Left colon (tissue), 2 donors: Measurements from ENCODE around the gene PLG. TPM values are rescaled to one million over a fixed set of nuclear protein-coding genes. Genes with fewer than 3 reads are reported as not detected.
A peak's percentile ranks its signal among the peaks of the same experiment; 100 is the strongest.
"Not testable (repeated sequence)": the region's sequence is repeated elsewhere in the genome, so short reads cannot be mapped to it uniquely, and the experiment has no call there.

Experiments
- ATAC-seq: fragments of 200-7000 bp; cut with Tn5 transposase; one replicate; pipeline ENCODE4 v1.9.1; 2020; ENCODE audit warnings: mild to moderate bottlenecking, moderate library complexity
- DNase-seq, 2 donors: peaks; one replicate each; pipeline ENCODE4 v3.0.0-alpha.2; 2020
- intact Hi-C, 2 donors: fragments of 100-400 bp; cut with DNase I in 1 of 2; cut with micrococcal nuclease in 1 of 2; formaldehyde crosslinking; loops; one replicate each; pipeline versions ENCODE4 v1.11.2 to v1.14.0; 2022; cut with DNase I, micrococcal nuclease
- total RNA-seq, 2 donors: library from RNA; stranded (reverse); fragmentation: NEBNext Ultra II Directional; extraction: Animal tissue kit (Norgen Biotek cat#: 25700); gene quantifications; one replicate each; pipeline ENCODE4 v1.2.1, GENCODE V29; 2021
- donor health status: DM: no; HTN: no; CAD: no.
- donor health status: DM: yes; HTN: yes; CAD: no.

Gene PLG
- total RNA-seq, 2 donors from 2014 or later, result not detected

DNA sequence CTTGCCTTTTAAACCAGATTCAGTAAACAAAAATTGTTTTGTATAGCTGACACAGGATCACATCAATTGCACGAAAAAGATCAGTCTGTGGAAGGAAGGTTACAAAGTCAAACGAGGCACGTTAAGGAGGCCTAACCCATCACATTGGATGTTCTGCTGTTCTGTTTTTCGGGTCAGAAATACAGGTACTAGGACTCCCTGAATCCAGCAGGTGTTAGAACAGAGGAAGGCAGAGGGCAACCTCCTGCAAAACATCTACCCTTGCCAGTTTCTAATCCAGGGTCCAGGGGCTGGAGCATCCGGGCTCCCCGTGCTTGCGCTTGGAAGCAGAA, 64.6 kb downstream of the PLG start:
- intact Hi-C loops, result no loop called here
- DNase-seq (no peak), ATAC-seq (no peak)

- peak; percentile 39 to 53 for DNase-seq
- intact Hi-C loops, result no loop called here
- ATAC-seq, result peak; percentile 41
Observed at GRCh38 chr6:160766989-160767646, 65.1 kb downstream of the PLG start.

DNA sequence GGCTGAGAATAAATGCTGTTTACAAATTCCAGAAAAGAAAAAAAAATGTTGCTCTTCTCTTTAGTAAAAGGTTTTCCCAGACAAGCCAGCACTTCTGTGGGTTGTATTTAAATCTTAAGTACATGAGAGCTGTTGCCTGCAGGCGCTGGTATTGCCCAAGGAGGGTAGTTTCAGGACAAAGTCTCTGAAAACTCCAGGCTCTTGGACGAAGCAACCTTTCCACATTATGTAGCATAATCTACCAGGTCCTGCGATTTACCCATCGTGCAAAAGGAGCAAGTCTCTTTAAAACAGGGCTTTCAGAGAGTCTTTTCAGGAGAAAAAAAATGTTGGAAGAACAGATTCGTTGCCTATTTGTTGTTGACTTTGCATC, 65.6 kb downstream of the PLG start:
- ATAC-seq (no peak), DNase-seq (no peak)
- intact Hi-C loops, result no loop called here

- intact Hi-C loops, result no loop called here
- ATAC-seq, result no peak
- DNase-seq, result no peak
Observed at GRCh38 chr6:160768101-160768500, 66.1 kb downstream of the PLG start.

- ATAC-seq, result no peak
- intact Hi-C loops, result no loop called here
- no peak for DNase-seq
Observed at GRCh38 chr6:160774399-160774798, 72.4 kb downstream of the PLG start.

GRCh38 chr6:160775792-160776580, 73.9 kb downstream of the PLG start:
- no peak for ATAC-seq
- no peak for DNase-seq
- intact Hi-C loops, result no loop called here

DNA sequence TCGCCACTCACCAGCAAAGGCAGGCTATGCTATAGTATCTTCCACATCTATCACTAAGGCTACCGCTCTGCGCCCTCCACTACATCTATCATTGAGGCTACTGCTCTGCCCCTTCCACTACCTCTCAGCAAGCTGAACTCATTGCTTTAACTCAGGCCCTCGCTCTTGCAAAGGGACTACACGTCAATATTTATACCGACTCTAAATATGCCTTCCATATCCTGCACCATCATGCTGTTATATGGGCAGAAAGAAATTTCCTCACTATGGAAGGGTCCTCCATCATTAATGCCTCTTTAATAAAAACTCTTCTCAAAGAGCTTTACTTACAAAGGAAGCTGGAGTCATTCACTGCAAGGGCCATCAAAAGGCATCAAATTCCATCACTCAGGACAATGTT, 77.1 kb downstream of the PLG start:
- intact Hi-C loops, DNase-seq, ATAC-seq: not testable (repeated sequence)

DNA sequence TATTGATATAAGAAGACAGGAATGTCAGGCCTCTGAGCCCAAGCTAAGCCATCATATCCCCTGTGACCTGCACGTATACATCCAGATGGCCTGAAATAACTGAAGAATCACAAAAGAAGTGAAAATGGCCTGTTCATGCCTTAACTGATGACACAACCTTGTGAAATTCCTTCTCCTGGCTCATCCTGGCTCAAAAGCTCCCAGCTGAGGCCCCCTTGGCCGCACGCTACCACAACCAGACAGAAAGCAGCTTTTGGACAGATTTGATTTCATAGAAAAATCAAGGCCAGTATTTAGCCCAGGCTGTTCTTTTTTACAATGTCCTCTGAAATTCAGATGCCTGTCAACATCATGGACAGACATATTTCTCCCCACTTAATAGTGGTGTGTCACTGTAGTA, 78.6 kb downstream of the PLG start:
- intact Hi-C loops, ATAC-seq, DNase-seq: not testable (repeated sequence)

- ATAC-seq (no peak), DNase-seq (no peak)
- intact Hi-C loops, result no loop called here
Observed at GRCh38 chr6:160781298-160781697, 79.3 kb downstream of the PLG start.

- intact Hi-C loops, result no loop called here
Observed at GRCh38 chr6:160782228-160782627, 80.2 kb downstream of the PLG start.

GRCh38 chr6:160783741-160784140, 81.7 kb downstream of the PLG start:
- DNase-seq (no peak), ATAC-seq (no peak)
- intact Hi-C loops, result no loop called here

More at GRCh38 chr6:160782228-160782627, 80.2 kb downstream of the PLG start:
- no peak for ATAC-seq
- DNase-seq, result no peak

DNA sequence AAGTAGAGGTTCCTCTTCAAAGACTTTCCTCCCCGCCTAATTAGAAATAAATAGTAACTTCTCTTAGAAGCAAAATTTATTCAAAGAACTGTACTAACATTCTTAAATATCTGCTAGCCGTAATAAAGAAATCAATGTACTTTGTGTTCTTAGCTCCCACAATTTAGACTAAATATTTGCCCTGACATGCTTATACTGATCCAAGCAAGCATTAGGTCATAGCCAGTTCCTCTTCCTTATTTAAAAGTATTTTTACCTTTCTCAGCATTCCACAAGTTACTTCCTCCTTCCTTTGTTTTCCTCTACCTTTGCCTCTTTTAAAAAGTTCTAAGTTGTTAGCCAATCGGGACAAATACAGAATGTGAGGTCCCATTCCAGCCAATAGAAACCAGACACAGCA, 86.1 kb downstream of the PLG start:
- intact Hi-C loops, ATAC-seq, DNase-seq: not testable (repeated sequence)

DNA sequence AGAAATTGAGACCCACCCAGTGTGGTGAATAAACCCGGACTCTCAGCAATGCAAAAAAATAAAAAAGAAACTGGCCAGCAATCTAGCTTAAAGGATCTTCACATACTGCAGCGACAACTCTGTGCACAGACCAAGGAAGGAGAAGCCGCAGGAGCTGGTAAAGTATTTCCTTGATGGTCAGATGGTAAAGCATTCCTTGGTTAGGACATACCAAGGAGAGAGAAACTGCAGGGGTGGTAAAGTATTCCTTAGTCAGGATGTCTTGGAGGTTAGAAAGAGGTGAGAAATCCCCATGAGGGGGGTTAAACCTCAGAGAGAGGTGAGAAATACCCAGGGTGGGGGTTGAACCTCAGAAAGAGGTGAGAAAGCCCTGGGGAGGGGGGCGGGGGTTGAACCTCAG, 86.8 kb downstream of the PLG start:
- ATAC-seq, result no peak
- intact Hi-C loops, result no loop called here
- DNase-seq, result no peak

- no peak for ATAC-seq
- intact Hi-C loops, result no loop called here
- DNase-seq, result no peak
Observed at GRCh38 chr6:160789263-160790027, 87.4 kb downstream of the PLG start.

DNA sequence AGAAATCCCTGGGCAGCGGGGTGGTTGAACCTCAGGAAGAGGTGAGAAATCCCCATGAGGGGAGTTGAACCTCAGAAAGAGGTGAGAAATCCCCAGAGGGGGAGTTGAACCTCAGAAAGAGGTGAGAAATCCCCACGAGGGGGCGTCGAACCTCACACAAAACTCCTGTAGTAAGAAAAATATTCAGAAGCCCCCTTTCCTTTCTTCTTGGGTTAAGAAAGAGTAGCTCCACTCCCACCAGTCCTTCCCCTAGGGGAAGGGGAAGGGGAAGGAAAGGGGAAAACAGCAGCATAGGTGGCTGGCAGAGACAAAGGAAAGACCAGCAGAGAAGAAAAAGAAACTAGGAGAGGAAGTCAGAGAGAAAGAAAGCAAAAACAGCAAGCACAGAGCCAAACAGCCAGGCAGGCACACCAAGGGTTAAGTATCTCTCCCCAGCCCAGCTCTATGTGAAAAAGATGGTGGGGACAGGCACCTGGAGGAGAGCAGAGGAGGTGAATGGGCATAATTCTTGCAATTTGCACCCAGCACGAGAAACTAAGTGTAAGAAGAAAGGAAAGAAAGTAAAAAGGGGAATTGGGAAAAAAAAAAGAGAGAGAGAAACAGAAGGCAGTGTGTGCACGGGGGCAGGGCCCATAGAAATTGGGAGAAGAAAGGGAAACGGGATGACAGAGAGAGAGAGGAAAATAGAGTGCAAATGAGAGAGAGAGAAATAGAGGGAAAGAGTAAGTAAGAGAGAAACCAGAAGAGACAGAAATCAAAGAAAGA, 88.2 kb downstream of the PLG start:
- DNase-seq (no peak), ATAC-seq (no peak)
- intact Hi-C loops, result no loop called here

GRCh38 chr6:160791459-160791858, 89.4 kb downstream of the PLG start:
- ATAC-seq (no peak), DNase-seq (no peak)

GRCh38 chr6:160791981-160792418, 90.0 kb downstream of the PLG start:
- no peak for DNase-seq
- ATAC-seq, result no peak
- intact Hi-C loops, result no loop called here

More at GRCh38 chr6:160791459-160791858, 89.4 kb downstream of the PLG start:
- intact Hi-C loops, result no loop called here

DNA sequence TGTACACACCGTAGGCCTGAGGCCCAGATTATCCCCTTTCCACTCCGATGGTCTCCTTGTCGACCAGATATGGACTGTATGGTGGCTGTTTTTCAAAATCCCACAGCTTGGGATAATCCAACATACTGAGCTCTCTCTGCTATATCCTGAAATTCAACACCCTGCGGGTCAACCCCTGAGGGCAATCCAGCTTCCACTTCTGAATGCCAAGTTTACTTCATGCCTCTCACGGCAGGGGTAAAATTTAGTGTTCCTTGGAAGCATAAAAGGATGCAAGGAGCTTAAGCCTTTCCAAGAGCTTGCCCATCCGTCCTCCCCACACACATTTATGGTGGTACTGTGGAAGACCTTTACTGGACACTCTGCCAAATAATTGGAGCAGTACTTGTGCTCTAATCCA, 90.7 kb downstream of the PLG start:
- no peak for ATAC-seq
- DNase-seq, result no peak
- intact Hi-C loops, result no loop called here

- ATAC-seq, result no peak
- intact Hi-C loops, result no loop called here
- DNase-seq, result no peak
Observed at GRCh38 chr6:160793652-160794051, 91.6 kb downstream of the PLG start.
